ENCODE data around the gene GFAP. TPM values are rescaled to one million over a fixed set of nuclear protein-coding genes. Genes with fewer than 3 reads are reported as not detected.
A peak's percentile ranks its signal among the peaks of the same experiment; 100 is the strongest.

GFAP gene
- total RNA-seq, 4 donors from 2014 or later: 1.6 to 37.2 (median 7.3) TPM

- H3K4me1 ChIP-seq: peaks cover 0 to 33% (median 13%) of the 10 kb centered on the region in 4 donors
- H3K4me3 ChIP-seq: no peak overlapping the region
- H3K36me3 ChIP-seq: no peaks in the 10 kb centered on the region
- peak overlapping the region in 3 of 4 donors; percentile 52 to 85 (median 69) for H3K27ac ChIP-seq
- no peak for DNase-seq (ENCODE audit: low spot score in 2 of 2)
- TF ChIP-seq CTCF (IDR thresholded peaks at IDR 0.05): no peak
- TF ChIP-seq EP300 (IDR thresholded peaks at IDR 0.05): no peak
- TF ChIP-seq POLR2A (IDR thresholded peaks at IDR 0.05): no peak
- H3K27me3 ChIP-seq: peaks cover 0 to 37% of the 10 kb centered on the region in 2 donors
- 59% methylated on average over 8 of the region's 8 CpGs for WGBS, 2 donors
- no peaks in the 10 kb centered on the region for H3K9me3 ChIP-seq
These were observed 42.0 kb upstream of the GFAP start for GRCh38 chr17:44956998-44957981.

GRCh38 chr17:44955674-44956425, 40.5 kb upstream of the GFAP start:
- H3K4me1 ChIP-seq: peaks cover 0 to 31% (median 13%) of the 10 kb centered on the region in 4 donors
- H3K36me3 ChIP-seq: no peaks in the 10 kb centered on the region
- WGBS, 2 donors: 39 to 60% methylated on average over 8 of the region's 8 CpGs
- peaks cover 0 to 29% of the 10 kb centered on the region in 2 donors for H3K27me3 ChIP-seq
- H3K4me3 ChIP-seq: no peak overlapping the region
- H3K9me3 ChIP-seq: no peaks in the 10 kb centered on the region
- TF ChIP-seq EP300 (IDR thresholded peaks at IDR 0.05) (peak; percentile 36 to 72), POLR2A (IDR thresholded peaks at IDR 0.05) (no peak)
- DNase-seq (ENCODE audit: low spot score in 2 of 2): no peak
- peak overlapping the region in 2 of 4 donors; percentile 4 to 85 for H3K27ac ChIP-seq

- no peaks in the 10 kb centered on the region for H3K36me3 ChIP-seq
- no peak for DNase-seq (ENCODE audit: low spot score in 2 of 2)
- H3K4me1 ChIP-seq: peaks cover 0 to 20% (median 3%) of the 10 kb centered on the region in 4 donors
- TF ChIP-seq EP300 (IDR thresholded peaks at IDR 0.05) (no peak), POLR2A (IDR thresholded peaks at IDR 0.05) (no peak), CTCF (IDR thresholded peaks at IDR 0.05) (no peak)
- H3K4me3 ChIP-seq: no peak overlapping the region
- no peaks in the 10 kb centered on the region for H3K9me3 ChIP-seq
- no peak overlapping the region for H3K27ac ChIP-seq
- 61 to 69% methylated on average over 6 of the region's 6 CpGs for WGBS, 2 donors
- H3K27me3 ChIP-seq: peaks cover 0 to 3% of the 10 kb centered on the region in 2 donors
These were observed 37.7 kb upstream of the GFAP start for GRCh38 chr17:44952946-44953475.

GRCh38 chr17:44948315-44948795, 33.1 kb upstream of the GFAP start:
- DNase-seq (ENCODE audit: low spot score in 2 of 2): no peak
- Histone ChIP-seq H3K36me3 (no peaks in the 10 kb centered on the region), H3K27me3 (peaks cover 0 to 22% of the 10 kb centered on the region in 2 donors), H3K4me3 (peak overlapping the region; percentile 43 to 63 (median 54)), H3K27ac (peak overlapping the region in 3 of 4 donors; percentile 56 to 71 (median 57)), H3K4me1 (peaks cover 0 to 12% (median 8%) of the 10 kb centered on the region in 4 donors), H3K9me3 (no peaks in the 10 kb centered on the region)
- WGBS, 2 donors: 57 to 71% methylated on average over 7 of the region's 7 CpGs
- no peak for TF ChIP-seq POLR2A (IDR thresholded peaks at IDR 0.05)
- TF ChIP-seq EP300 (IDR thresholded peaks at IDR 0.05): no peak
- no peak for TF ChIP-seq CTCF (IDR thresholded peaks at IDR 0.05)
